GM18519 (cell line): Measurements from ENCODE around the gene FXYD2.
"Not testable (repeated sequence)": the region's sequence is repeated elsewhere in the genome, so short reads cannot be mapped to it uniquely, and the experiment has no call there.

Experiments
- ATAC-seq: cut with Tn5 transposase; IDR thresholded peaks from one replicate; pipeline ENCODE4 v1.9.1; 2021; ENCODE audit warnings: mild to moderate bottlenecking, moderate library complexity; ENCODE audit not compliant: unreplicated experiment, low FRiP score

The FXYD2 gene

DNA sequence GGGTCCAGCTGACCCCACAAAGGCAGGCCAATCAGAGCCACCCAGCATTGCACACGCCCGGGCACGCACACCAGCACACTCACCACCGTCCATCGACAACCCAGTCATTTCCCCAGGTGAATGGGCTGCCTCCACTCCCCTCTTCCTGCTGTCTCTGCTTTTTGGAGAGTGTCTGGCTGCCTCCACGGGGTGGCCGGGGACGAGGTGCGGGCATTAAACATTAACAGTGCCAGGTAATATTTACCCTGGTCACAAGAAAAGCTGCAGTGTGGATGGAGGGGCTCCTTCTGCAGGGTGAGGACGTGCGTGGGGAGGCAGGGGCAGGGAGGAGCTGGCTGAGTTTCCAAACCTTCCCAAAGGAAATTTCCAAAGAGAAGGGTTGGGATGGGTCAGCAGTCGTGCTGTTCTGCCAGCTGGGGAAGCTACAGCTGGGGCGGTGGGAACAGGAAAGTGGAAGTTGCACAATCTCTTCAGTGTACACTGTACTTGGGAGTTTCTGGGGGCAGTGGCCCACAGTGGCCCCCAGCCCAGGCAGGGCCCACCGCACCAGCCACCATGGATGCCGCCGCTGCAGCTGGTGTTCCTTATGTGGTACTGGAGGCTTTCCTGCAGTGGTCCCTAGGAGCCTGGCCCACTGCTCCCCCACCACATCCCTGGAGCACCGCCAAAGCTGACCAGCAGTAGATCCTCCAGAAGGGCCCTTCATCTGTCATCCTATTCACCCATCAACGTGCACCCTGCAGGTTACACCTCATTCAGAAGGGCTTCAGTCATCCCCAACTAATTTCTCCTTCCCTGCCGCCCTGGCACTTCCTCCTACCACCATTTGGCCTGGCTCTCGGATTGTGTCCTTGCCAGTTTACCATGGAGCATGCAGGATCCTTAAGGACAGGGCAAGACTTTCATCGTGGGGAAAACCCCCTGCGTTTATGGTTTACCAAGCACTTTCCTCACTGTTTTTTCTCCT is at the start of gene FXYD2:
Gene FXYD2 (minus strand): TSS at position 174 of the 967 bp plus-strand sequence. CDS start 66 bp downstream, at position 108.
- no peak for ATAC-seq

DNA sequence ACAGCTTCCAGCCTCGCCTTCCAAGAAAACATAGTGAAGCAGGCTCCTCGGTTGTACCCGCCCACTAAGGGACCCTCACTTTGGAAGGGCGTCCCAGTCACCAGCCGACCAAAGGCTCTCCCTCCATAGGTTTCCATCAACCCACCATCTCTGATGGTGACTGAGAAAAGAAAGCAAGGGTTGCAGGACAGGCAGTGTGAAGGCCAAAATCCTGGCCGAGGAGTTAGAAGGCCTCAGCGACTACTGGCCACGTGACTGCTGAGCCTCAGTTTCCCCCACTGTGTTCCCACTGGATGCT is 49.2 kb upstream of the FXYD2 start:
- ATAC-seq, result no peak

DNA sequence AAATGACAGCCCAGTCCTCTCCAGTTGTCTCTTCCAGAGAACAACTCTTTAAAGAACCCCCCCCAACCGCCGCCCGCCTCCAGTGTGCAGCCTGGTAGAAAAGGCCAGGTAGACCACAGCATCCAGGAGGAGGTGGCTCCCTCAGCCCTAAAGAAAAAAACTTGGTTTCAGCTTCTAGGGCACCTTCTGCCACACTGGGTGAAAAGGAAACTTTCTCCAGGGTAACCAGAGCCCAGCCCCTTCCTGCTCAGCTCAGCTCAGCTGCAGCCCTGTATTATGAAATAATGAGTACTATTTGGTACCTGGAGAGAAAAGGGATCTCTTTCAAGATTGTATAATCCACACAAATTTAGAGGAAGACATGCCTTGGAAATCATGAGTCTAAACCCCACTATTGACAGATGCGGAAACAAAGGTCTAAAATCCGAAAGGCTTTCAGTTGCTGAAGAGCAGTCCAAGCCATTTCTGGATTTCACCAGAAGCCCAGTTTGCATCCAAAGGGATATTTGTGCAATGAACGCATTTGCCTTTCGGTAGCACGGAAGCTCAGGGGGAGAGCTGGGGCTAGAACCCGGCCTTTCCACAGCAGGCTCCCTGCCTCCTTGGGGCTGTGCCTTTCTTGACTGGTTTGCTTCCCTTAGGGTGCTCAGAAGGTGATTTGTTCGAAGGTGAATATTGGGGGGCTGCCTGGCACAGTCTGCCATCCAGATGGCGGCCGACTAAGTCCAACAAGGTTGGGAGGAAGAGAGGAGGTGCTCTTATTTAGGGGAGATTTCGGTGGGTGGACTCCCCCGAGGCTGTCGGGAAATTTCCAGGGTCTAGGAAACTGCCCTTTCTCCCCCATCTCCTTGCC is 48.7 kb upstream of the FXYD2 start:
- no peak for ATAC-seq

DNA sequence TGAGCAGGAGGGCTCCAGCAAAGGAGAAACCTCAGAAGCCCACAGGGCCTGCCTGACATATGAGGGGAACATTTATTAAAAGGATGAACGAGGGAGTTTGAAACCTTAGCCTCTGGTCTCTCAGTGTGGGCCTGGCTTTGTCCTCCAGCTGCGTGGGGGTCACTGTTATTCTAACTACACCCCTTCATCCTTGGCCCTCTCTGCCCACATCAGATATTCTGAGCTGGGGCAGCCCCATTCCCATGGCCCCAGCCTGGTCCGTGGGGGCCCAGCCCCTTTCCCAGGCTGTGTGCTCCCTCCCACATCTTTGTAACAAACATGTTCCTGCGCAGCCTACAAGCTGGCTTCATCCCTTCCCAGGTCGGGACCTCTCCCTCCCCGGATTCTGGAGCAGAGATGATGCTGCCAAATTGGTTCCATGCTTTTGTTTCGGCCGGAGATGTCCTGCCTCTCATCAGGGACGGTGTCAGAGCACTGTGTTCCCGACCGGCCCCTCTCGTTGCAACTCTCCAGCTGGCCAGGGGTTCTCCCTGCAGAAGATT is 47.9 kb upstream of the FXYD2 start:
- ATAC-seq, result no peak

DNA sequence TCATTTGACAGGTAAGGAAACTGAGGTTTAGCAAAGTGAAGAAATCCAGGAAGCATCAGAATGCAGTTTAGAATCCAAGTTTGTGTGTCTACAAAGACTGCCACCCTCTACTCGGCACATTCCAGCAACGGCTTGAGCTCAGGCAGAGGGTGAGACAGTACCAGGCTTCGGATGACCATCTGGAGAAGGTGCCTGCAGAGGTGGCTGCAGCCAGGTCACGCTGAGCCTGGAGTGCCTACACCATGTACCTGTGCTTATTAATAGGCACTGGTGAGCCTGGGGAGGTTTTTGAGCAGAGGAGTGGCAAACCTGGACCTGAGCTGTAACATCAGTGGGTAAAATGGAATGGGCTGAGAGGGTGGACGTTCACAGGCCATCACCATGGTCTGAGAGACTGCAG is 47.2 kb upstream of the FXYD2 start:
- no peak for ATAC-seq

DNA sequence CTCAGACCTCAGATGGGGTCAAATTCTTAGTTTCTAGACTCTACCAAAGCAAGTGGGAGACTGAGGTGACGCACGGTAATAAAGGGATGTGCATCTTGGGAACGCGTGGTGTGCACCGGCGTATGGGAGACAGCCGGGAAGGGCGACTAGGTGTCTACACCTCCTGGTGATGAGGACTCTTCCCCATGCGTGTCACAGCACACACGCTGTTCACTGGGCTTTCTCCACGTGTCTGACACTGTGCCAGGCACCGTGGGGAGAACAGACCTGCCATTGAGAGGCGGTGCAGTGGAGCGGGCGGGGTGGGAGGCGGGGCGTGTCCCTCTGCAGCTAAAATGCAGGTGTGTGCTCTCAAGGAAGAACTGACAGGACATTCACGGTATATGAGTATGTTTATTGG is 46.6 kb upstream of the FXYD2 start:
- ATAC-seq, result no peak

DNA sequence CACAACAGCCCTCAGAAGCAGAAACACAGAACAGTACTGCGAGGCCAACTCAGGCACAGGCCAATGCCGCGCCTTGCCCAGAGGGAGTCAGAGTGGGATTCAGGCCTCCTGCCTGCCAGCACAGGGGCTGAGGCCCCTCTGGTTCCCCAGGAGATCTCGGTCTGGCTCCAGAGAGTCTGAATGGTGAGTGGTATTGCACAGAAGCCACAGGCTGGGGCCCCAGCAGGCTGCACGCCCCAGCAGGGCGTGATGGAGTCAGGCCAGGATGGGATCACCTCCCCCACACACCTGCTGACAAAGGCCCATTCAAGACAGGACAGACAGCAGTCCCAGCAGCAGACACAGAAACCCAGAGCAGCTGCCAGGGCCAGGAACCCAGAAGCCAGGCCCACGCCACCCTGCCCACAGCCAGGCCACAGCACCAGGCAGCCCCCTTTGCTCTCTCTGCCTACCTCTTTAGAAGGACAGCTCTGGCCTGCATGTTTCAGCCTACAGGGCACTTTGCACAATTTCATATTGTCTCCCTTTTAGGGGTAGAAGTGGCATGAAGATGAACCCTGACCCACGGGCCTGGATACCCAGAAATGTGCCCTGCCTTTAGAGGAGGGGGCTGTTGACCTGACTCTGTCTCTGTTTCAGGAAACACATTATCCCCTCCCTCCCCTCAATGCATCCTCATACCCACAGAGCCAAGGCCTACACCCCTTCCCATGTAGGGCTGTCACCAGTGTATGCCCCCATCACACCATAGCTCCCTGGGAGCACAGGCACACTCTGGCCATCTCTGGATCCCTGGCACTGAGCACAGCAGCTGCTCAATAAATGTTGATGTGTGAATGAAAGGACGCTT is 45.8 kb upstream of the FXYD2 start:
- no peak for ATAC-seq

DNA sequence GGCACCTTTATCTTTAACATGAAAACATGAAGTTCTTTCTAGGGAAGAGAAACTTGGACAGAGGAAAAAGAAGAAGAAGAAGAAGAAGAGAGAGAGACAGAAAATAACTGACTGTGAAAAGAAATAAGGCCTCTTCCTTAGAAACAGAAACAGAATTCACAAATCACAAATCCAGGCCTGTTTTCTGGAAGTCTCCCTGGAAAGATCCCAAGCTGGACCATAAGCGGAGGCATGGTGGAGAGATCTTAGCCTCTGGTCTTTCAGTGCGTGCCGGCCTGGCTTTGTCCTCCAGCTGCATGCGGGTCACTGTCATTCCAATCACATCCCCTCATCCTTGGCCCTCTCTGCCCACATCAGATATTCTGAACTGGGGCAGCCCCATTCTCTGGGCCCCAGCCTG is 45.1 kb upstream of the FXYD2 start:
- no peak for ATAC-seq

DNA sequence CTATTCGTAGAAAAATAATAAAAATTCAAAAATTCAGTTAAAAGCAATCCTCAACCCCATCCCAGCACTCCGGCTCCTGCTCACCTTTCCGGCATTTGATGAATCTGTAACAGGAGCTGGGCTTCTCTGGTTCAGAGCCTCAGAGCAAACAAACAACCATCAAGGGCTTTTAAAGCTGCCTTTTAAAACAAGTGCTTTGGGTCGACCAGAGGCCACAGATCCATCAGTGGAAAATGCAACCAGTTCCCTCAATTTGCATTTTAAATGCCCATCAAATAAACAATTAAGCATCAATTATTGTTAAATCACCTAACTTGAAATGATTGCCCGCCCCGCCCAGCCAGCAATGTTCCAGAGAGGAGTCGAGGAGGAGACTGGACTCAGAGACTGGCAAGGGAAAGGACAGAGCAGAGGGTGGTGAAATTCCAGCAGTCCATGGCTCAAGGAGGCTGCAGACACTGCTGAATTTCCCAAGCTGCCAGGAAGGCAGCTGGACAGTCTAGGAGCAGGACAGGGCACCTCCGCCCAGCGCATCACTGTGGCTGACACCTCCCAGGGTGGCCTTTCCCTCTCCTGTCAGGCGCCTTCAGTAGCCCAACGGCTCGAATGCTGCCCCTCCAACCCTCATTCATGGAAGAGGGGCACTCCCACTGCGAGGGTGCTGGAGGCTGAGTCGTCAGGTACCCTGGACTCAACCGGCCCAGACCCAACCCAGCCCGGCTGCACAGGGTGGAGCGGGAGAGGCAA is 44.4 kb upstream of the FXYD2 start:
- ATAC-seq, result no peak

DNA sequence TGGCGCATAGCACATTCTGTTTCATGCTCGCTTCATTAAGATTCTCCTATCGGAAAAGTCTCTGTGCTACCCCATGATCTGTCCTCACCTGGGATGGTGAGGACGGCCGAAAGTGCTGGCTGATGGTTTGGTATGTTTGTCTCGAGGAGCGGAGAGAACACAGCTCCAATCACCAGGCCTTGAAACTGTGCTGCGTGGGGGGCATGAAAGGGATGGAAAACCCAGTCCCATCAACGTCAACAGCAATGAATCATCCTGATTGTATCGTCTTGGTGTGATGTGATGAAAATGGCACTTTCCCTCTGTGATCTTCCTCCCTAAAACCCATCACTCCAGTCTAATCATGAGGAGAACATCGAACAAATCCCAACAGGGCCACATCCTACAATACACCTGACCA is 43.5 kb upstream of the FXYD2 start:
- ATAC-seq, result no peak

DNA sequence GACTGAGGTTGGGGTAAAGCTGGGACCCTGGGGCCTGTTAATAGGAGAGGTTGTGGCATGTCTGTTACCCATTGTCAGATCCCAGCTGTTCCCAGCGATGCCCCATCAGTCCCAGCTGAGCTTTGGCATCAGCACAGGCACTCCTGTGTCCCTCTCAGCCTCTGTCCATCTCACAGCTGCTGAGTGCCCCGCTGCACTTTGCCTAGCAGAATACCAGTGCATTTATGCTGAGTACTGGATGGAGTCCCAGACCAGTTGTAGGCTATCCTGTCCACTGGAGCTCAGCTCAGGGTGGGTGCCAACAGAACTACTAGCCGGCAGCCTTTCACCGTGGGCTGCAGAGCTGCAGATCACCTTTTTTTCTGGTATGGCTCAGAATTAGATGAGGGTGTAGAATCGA is 42.0 kb upstream of the FXYD2 start:
- no peak for ATAC-seq

DNA sequence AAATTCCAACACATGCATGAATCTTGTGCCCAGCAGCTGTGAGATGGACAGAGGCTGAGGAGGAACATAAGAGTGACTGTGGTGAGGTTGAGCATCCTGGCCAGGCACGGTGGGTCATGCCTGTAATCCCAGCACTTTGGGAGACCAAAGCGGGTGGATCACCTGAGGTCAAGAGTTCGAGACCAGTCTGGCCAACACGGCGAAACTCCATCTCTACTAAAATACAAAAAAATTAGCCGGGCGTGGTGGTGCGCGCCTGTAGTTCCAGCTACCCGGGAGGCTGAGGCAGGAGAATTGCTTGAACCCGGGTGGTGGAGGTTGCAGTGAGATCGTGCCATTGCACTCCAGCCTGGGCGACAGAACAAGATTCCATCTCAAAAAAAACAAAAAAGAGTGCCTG is 41.0 kb upstream of the FXYD2 start:
- not testable (repeated sequence) for ATAC-seq

DNA sequence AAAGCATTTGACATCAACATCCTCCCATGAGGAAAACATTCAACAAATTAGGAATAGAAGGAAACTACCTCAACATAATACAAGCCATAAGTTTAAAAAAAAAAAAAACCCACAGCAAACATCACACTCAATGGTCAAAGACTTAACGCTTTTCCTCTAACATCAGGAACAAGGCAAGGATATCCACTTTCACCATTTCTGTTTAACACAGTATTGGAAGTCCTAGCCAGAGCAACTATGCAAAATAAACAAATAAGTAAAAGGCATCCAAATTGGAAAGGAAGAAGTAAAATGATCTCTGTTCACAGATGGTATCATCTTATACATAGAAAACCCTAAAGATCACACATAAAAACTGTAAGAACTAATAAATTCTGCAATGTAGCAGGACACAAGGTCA is 38.8 kb upstream of the FXYD2 start:
- ATAC-seq, result no peak

DNA sequence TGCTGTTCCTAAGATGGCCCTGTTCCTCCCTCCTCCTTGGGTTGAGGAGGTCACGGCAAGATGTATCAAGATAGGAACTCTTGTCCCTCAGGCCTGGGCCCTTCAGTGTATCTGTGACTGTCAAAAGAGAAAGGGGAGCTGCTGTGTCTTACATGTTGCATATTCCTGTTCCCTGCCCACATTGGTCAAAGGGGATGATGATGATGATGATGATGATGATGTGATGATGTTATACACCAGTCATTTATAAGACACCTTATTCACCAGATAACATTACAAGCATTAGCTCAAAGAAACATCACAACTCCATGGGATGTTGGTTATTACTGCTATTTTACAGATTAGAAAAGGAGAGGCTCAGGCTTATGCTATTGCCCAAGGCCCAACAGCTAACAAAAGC is 38.2 kb upstream of the FXYD2 start:
- no peak for ATAC-seq

DNA sequence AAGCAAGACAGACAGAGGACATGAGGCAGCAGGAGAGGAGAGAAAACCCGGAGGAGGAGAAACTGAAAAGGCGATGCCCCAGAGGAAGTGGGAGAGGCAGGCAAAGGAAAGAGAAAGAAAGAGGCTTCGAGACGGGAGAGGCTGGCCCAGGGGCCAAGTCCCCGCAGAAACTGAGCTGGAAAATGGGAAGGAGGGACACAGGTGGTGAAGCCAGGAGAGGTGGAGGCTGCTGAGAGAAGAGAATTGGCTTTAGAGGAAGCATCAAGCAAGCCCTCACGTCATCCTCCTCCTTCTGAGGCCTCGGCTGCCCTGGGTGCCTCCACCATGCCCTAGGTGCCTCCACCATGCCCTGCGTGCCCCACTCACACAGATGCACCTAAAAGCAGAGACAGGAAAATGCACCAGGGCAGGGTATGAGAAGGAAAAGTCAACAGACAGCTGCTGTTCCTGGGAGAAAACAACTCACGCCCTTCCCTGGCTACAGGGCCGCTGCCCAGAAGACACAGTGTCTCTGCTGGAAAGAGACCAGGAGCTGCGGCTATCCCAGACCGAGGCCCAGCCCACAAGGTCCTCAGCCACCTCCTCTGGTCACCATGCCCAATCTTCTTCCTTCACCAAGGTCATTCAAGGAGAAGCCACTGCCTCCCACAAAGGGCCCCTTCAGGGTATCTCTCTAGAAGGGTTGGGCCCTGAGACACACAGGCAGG is 37.6 kb upstream of the FXYD2 start:
- ATAC-seq, result no peak

DNA sequence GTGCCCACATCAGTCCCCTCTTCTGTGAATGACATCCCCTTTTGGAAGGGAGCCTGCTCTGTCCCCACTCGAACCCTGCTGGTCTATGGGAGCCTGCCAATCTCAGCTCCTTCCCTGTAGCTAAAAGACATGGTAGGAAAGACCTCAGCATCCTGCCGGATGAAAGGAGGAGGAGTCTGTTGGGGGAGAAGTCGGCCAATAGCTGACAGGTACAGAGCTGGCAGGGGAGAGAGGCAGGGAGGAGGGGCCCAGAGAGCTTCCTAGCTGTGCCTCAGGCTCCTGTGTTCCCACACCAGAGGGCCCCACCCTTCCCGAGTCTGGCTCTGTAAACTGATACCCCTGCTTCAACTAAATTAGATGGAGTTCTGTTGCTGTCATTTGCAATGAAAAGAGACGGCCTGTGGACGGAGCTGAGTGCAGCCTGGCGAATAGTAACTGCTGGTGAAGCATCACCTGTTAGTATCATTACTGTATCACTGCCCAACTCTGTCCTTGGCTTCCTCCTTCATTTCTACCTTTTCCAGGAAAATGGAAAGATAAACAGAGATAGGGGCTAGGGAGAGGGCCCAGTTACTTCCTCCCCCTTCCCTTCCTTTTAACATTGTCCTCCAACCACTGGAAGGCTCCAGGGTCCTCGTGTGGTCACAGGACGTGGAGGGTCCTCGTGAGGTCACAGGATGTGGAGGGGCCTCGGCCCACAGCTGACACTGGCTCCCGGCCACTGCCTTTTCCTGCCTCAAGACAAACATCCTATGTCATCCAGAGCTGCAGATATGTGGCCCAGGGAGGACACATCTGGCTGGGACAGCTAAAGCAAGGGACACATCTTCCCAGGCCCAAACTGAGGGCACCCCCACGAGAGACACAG is 36.8 kb upstream of the FXYD2 start:
- ATAC-seq, result no peak

DNA sequence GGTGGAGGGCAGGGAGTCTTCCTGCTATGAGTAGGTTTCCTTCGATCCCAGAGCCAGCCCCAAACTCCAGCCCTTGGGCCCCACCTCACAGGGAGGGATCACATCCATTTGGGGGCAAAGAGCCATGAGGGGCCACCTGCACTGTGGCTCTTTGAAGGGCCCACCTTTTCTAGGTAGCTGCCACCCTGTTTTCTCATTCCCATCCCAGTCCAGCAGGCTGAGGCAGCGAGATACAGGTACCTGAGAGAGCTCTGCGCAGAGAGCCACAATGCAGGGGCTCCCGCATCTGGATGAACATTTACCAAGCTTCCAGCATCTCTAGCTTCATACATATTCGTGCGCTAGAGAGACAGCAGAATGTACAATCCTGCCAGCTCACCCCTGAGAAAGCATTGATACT is 35.6 kb upstream of the FXYD2 start:
- ATAC-seq, result no peak

DNA sequence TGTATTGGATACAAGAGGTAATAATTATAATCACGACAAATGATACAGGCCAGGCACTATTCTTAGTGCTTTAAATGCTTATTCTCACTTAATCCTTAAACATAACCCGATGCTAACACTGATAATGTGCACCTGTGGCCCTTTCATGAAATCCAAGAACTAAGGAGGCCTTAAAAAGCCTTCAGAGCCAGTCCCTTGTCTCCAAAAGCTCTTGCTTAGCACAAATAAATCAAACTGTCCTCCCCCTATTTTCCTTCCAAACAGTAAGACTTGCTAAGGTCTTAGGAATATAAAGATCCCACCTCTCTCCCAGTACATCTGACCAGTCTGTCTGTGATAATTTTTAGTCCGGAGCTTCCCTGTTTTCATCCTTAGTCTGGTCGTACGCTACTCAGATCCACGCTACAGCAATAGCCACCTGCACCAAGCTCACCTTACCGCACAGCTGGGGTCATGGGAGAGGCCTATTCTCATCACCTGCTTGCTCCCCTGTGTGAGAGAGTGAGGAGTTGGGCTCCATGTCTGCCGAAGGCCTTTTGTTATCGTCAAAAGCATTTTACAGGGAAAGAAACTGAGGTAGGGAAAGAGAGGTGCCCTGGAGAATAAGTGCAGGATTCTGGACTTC is 35.1 kb upstream of the FXYD2 start:
- no peak for ATAC-seq
